OCI-LY7 (cell line): ENCODE measurements around the gene GRID2. TPM values are rescaled to one million over a fixed set of nuclear protein-coding genes. Genes with fewer than 3 reads are reported as not detected.

Source experiments
- BruUV-seq: library from RNA; stranded (reverse); fragments of 400-500 nt; replicated peaks from 2 replicates; lab custom pipeline; 2021; lab: Mats Ljungman, UMichigan
- CTCF ChIA-PET: fragments of 300-600 bp; sonication (Branson Sonifier 250); formaldehyde crosslinking; loops from one replicate; lab custom pipeline; 2022; ENCODE audit warnings: antibody characterized with exemption; ENCODE audit not compliant: unreplicated experiment; lab: Charles Lee
- POLR2A ChIA-PET: fragments of 300-600 bp; sonication (Branson Sonifier 250); formaldehyde crosslinking; loops from one replicate; lab custom pipeline; 2022; ENCODE audit warnings: antibody characterized with exemption; lab: Charles Lee
- DNase-seq: peaks from one replicate; pipeline ENCODE4 v3.0.0-alpha.2; 2015; ENCODE audit warnings: low spot score
- H2AFZ ChIP-seq: fragments of 200-600 bp; sonication (generic), shearing (Covaris generic); 2 replicates; pipeline ENCODE4 v1.6.1; 2014; ENCODE audit warnings: mild to moderate bottlenecking, antibody characterized with exemption, low read length, moderate library complexity
- H3K27ac ChIP-seq: fragments of 200-600 bp; sonication (generic); 2 replicates; pipeline ENCODE4 v1.5.1; 2014; ENCODE audit warnings: mixed run types, low read depth, mild to moderate bottlenecking, moderate library complexity, low read length, inconsistent platforms; ENCODE audit not compliant: poor library complexity, severe bottlenecking
- H3K36me3 ChIP-seq: fragments of 200-600 bp; sonication (generic); 2 replicates; pipeline ENCODE4 v1.6.1; 2014; ENCODE audit warnings: mild to moderate bottlenecking, antibody characterized with exemption, low read length, moderate library complexity, mixed read lengths; ENCODE audit not compliant: insufficient read depth
- H3K4me1 ChIP-seq: fragments of 200-600 bp; sonication (generic); 2 replicates; pipeline ENCODE4 v1.5.1; 2014; ENCODE audit warnings: mild to moderate bottlenecking, low read length; ENCODE audit not compliant: insufficient read depth, poor library complexity, severe bottlenecking
- H3K4me2 ChIP-seq: fragments of 200-600 bp; sonication (generic); 2 replicates; pipeline ENCODE4 v1.6.1; 2014; ENCODE audit warnings: mild to moderate bottlenecking, low read length
- H3K4me3 ChIP-seq: fragments of 200-600 bp; sonication (generic); 2 replicates; pipeline ENCODE4 v1.5.1; 2014; ENCODE audit warnings: mild to moderate bottlenecking, low read depth, low read length; ENCODE audit not compliant: poor library complexity, severe bottlenecking
- H3K79me2 ChIP-seq: fragments of 200-600 bp; sonication (generic); 2 replicates; pipeline ENCODE4 v1.6.1; 2016; ENCODE audit warnings: low read depth, mild to moderate bottlenecking, low read length, moderate library complexity, mixed read lengths; ENCODE audit not compliant: insufficient read depth
- H3K9me2 ChIP-seq: fragments of 200-600 bp; sonication (generic); 2 replicates; pipeline ENCODE4 v1.6.1; 2016; ENCODE audit warnings: mild to moderate bottlenecking, low read length, mixed read lengths; ENCODE audit not compliant: insufficient read depth
- H3K9me3 ChIP-seq: fragments of 200-600 bp; sonication (generic); 2 replicates; pipeline ENCODE4 v1.6.1; 2014; ENCODE audit warnings: mild to moderate bottlenecking, mixed run types, low read length, mixed read lengths
- H4K20me1 ChIP-seq: fragments of 200-600 bp; sonication (generic); 2 replicates; pipeline ENCODE4 v1.6.1; 2014; ENCODE audit warnings: mild to moderate bottlenecking, antibody characterized with exemption, low read length, moderate library complexity, mixed read lengths; ENCODE audit not compliant: insufficient read depth
- EZH2phosphoT487 ChIP-seq: fragments of 200-600 bp; sonication (generic); IDR thresholded peaks from 2 replicates; pipeline ENCODE4 v1.6.1; 2018; ENCODE audit warnings: low read depth, borderline replicate concordance, mild to moderate bottlenecking, mixed run types, antibody characterized with exemption, low read length, moderate library complexity, mixed read lengths
- intact Hi-C: fragments of 100-400 bp; cut with micrococcal nuclease; formaldehyde crosslinking; loops from one replicate; pipeline ENCODE4 v1.10.0; 2022; ENCODE audit not compliant: unreplicated experiment
- total RNA-seq, 2 experiments: library from RNA; depleted of rRNA in 1 of 2; stranded (reverse); fragments of >200 nt in 1 of 2; shearing (Covaris generic) in 1 of 2; gene quantifications; 2 replicates each; pipeline ENCODE4 v1.2.3, GENCODE V29; 2014 to 2022
- TF ChIP-seq, protein P1 (sequence below): fragments of 200-600 bp; sonication (generic); conservative IDR thresholded peaks from 2 replicates; pipeline ENCODE4 v1.5.1; 2014; ENCODE audit warnings: mild to moderate bottlenecking, antibody characterized with exemption, low read length, moderate library complexity, mixed read lengths

GRID2 gene
- total RNA-seq, 2 experiments from 2014 or later = not detected

DNA sequence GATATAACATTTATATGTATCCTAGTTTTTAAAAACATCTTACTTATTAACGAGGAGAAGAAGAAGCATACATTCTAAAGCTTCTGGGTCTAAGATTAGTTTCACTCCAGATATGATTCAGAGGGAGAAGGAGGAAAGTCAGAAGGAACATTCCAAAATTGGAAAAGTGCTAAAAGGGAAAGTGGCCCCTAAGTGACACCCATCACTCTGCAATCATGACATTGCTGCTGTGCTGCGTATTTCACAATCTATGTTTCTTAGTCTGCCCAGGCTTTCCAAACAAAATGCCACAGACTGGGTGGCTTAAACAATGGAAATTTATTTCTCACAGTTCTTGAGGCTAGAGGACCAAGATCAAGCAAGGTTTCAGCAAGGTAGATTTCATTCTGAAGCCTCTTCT, 1452.3 kb downstream of the GRID2 start:
- Histone ChIP-seq H3K36me3 (no peaks in the 10 kb centered on the region), H3K4me3 (no peak overlapping the region), H2AFZ (no peak overlapping the region), H3K27ac (no peak overlapping the region), H3K79me2 (no peaks in the 10 kb centered on the region), H3K4me2 (no peak overlapping the region), H4K20me1 (no peaks in the 10 kb centered on the region), H3K4me1 (no peaks in the 10 kb centered on the region), H3K9me2 (no peaks in the 10 kb centered on the region), H3K9me3 (no peaks in the 10 kb centered on the region)
- no peak for DNase-seq
- POLR2A ChIA-PET = interaction anchor here (0.7 kb wide), 1 partner anchor 15 kb away, joined by 3 read pairs; no protein-coding TSS in a partner anchor
- intact Hi-C loops = no loop called here
- no TSS peak for BruUV-seq
- CTCF ChIA-PET = no interaction called here
- TF ChIP-seq EZH2phosphoT487 = no peak
- TF ChIP-seq, protein P1, sequence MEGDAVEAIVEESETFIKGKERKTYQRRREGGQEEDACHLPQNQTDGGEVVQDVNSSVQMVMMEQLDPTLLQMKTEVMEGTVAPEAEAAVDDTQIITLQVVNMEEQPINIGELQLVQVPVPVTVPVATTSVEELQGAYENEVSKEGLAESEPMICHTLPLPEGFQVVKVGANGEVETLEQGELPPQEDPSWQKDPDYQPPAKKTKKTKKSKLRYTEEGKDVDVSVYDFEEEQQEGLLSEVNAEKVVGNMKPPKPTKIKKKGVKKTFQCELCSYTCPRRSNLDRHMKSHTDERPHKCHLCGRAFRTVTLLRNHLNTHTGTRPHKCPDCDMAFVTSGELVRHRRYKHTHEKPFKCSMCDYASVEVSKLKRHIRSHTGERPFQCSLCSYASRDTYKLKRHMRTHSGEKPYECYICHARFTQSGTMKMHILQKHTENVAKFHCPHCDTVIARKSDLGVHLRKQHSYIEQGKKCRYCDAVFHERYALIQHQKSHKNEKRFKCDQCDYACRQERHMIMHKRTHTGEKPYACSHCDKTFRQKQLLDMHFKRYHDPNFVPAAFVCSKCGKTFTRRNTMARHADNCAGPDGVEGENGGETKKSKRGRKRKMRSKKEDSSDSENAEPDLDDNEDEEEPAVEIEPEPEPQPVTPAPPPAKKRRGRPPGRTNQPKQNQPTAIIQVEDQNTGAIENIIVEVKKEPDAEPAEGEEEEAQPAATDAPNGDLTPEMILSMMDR = no peak

DNA sequence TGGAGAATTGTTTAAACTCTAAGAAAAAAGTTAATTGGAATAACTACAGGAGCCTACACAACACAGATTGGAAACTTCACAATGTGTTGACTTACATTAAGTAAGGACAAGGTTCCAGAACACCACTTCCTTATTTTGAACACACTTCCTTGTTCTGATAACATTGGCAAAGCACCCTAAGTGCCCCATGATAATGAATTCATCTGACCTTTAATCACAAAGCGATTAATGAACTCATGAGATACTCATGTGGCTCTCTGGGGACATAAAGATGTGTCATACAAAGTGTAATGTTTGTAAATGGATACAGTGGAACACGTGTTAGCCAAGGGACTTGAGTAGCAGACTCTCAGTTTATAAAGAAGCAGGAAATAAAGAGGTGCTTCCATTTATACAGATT, 1455.7 kb downstream of the GRID2 start:
- no TSS peak for BruUV-seq
- Histone ChIP-seq H3K4me2 (no peak overlapping the region), H3K36me3 (no peaks in the 10 kb centered on the region), H3K9me3 (no peaks in the 10 kb centered on the region), H3K4me3 (no peak overlapping the region), H3K79me2 (no peaks in the 10 kb centered on the region), H2AFZ (peak overlapping the region; percentile 64; the same call in 1 of the 2 replicates), H3K9me2 (no peaks in the 10 kb centered on the region), H3K4me1 (no peaks in the 10 kb centered on the region), H3K27ac (no peak overlapping the region), H4K20me1 (no peaks in the 10 kb centered on the region)
- POLR2A ChIA-PET = no interaction called here
- TF ChIP-seq, protein P1 = no peak
- TF ChIP-seq EZH2phosphoT487 = no peak
- CTCF ChIA-PET = no interaction called here
- no peak for DNase-seq
- intact Hi-C loops = no loop called here

DNA sequence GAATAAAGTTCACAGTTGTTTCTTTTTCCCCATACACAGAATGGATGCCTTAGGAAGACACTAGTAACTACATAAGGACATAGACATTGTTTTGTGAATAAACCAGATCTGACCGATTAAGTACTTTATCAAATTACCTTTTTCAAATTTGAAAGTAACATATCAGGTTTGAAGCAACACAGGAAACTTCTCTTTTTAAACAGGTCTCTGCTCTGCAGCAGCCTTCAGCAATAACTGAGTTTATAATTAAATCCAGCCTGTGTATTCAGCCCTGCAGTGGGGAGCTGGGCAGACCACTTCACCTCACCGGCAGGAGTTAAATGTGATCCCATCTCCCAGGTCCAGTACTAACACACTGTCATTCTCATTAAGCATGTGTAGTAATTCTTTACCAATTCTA, 1456.5 kb downstream of the GRID2 start:
- ChIA-PET CTCF (interaction anchor here (0.5 kb wide), 1 partner anchor 18 kb away, joined by 3 read pairs; no protein-coding TSS in a partner anchor), POLR2A (no interaction called here)
- no peak overlapping the region for H3K27ac ChIP-seq
- no peak overlapping the region for H3K4me2 ChIP-seq
- no peaks in the 10 kb centered on the region for H4K20me1 ChIP-seq
- no peaks in the 10 kb centered on the region for H3K36me3 ChIP-seq
- no peaks in the 10 kb centered on the region for H3K79me2 ChIP-seq
- intact Hi-C loops = no loop called here
- no peak overlapping the region for H3K4me3 ChIP-seq
- H3K9me3 ChIP-seq = no peaks in the 10 kb centered on the region
- DNase-seq = no peak
- H3K4me1 ChIP-seq = no peaks in the 10 kb centered on the region
- no peak for TF ChIP-seq EZH2phosphoT487
- TF ChIP-seq, protein P1 = no peak
- no TSS peak for BruUV-seq
- H3K9me2 ChIP-seq = no peaks in the 10 kb centered on the region
- 0 out of 2 replicates have a peak overlapping the region, but pooled peaks have one; percentile 64 for H2AFZ ChIP-seq
